Lung (tissue), 12 donors: ENCODE data around the gene NOL12. TPM values are rescaled to one million over a fixed set of nuclear protein-coding genes. Genes with fewer than 3 reads are reported as not detected.

Experiments
- ATAC-seq: fragments of 200-7000 bp; cut with Tn5 transposase; one replicate; pipeline ENCODE4 v1.9.1; 2020; ENCODE audit warnings: moderate number of reproducible peaks; ENCODE audit not compliant: insufficient read depth, low FRiP score
- DNase-seq, 3 donors: peaks; one replicate each; pipeline ENCODE4 v3.0.0-alpha.2; 2013 to 2017
- H3K27ac ChIP-seq, 2 donors: one replicate each; pipeline ENCODE4 v1.5.1; 2013; ENCODE audit warnings: mild to moderate bottlenecking in 2 of 2, moderate library complexity in 2 of 2, control low read depth in 1 of 2, inconsistent platforms in 1 of 2, low read depth in 1 of 2, low read length in 1 of 2
- H3K27me3 ChIP-seq, 3 donors: one replicate each; pipeline ENCODE4 v1.5.1; 2013; ENCODE audit warnings: low read length in 2 of 3; ENCODE audit not compliant: control insufficient read depth in 3 of 3, insufficient read depth in 3 of 3
- H3K36me3 ChIP-seq, 4 donors: one replicate each; pipeline ENCODE4 v1.5.1; 2013; ENCODE audit warnings: low read length in 4 of 4, mild to moderate bottlenecking in 1 of 4, moderate library complexity in 1 of 4; ENCODE audit not compliant: control insufficient read depth in 4 of 4, insufficient read depth in 4 of 4
- H3K4me1 ChIP-seq, 5 donors: one replicate each; pipeline ENCODE4 v1.5.1; 2013; ENCODE audit warnings: low read length in 5 of 5, mild to moderate bottlenecking in 2 of 5, moderate library complexity in 1 of 5; ENCODE audit not compliant: control insufficient read depth in 5 of 5, insufficient read depth in 5 of 5
- H3K4me3 ChIP-seq: one replicate; pipeline ENCODE4 v1.5.1; 2013; ENCODE audit warnings: mild to moderate bottlenecking, control low read depth, moderate library complexity
- H3K9ac ChIP-seq, 2 donors: one replicate each; pipeline ENCODE4 v1.5.1; 2013; ENCODE audit warnings: low read length in 2 of 2, control low read depth in 1 of 2; ENCODE audit not compliant: insufficient read depth in 1 of 2
- H3K9me3 ChIP-seq, 4 donors: one replicate each; pipeline ENCODE4 v1.5.1; 2013; ENCODE audit warnings: low read length in 3 of 4, mild to moderate bottlenecking in 1 of 4, moderate library complexity in 1 of 4; ENCODE audit not compliant: control insufficient read depth in 4 of 4, insufficient read depth in 3 of 4
- WGBS, 2 donors: extraction: QIAGEN DNeasy Blood & Tissue Kit; methylation state at CpG; one replicate each; pipeline ENCODE4 v1.1.7; 2013; 5-methylcytosine and 5-hydroxymethylcytosine counted together
- polyA plus RNA-seq, 2 donors: library from polyadenylated mRNA; stranded (reverse); fragments of 200-250 nt; gene quantifications; one replicate each; pipeline ENCODE4 v1.2.1, GENCODE V29; 2013
- total RNA-seq, 2 donors: library from RNA; depleted of rRNA in 1 of 2; stranded (reverse); fragments of >200 nt in 1 of 2; gene quantifications; one replicate each; pipeline ENCODE4 v1.2.1, GENCODE V29; 2014 to 2021
- TF ChIP-seq, protein P1 (sequence below): IDR thresholded peaks from 2 replicates; pipeline ENCODE4 v1.5.1; 2012; ENCODE audit warnings: mild to moderate bottlenecking; ENCODE audit errors: control extremely low read depth, extremely low read depth
- donor health status: control.
- donor health status: control.
- donor health status: Bipolar disorder and iron deficiency.
- donor health status: healthy.
- donor health status: DM: yes; HTN: yes; CAD: no.

The NOL12 gene
- total and polyA plus RNA-seq, 4 donors = 14.5 to 37.0 (median 29.5) TPM

DNA sequence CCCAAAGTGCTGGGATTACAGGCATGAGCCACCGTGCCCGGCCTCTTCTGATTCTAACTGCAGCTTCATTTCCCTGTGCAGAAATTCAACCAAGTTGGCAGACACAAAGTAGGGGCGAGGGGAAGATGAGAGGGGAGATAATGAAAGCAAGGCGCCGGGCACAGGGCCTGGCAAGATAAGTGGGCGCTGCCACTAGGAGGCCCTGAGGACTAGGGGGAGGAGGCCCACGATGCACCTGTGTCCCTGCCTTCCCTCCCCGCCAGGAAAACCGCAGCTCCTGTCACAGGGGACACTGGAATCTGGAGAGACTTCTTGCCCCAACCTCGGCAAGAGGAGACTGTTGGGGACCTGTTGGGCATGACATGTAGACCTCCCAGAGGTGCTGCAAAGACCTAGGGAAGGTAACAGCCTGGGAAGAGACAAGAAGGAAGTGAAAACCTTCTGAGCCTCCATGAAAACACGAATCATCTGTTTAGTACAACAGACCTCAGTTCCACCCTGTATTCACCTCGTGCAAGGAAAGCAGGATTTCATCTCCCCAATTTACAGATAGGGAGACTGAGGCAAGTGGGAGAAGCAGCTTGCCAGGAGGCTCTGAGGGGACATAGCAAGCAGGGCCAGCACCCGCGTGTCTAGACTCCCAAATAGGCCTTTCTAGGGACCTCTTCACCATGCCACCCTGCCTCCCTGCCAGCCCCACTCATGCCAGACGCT lies 13.8 kb upstream of the NOL12 start:
- Histone ChIP-seq H3K4me3 (no peak overlapping the region), H3K9me3 (no peaks in the 10 kb centered on the region), H3K36me3 (peaks cover 0 to 2% (median 0%) of the 10 kb centered on the region in 4 donors), H3K27me3 (no peaks in the 10 kb centered on the region), H3K9ac (no peak overlapping the region), H3K4me1 (peaks cover 0 to 16% (median 6%) of the 10 kb centered on the region in 5 donors), H3K27ac (no peak overlapping the region)
- DNase-seq (no peak), ATAC-seq (no peak)
- 41 to 61% methylated on average over 15 of the region's 15 CpGs for WGBS, 2 donors
- TF ChIP-seq, protein P1, sequence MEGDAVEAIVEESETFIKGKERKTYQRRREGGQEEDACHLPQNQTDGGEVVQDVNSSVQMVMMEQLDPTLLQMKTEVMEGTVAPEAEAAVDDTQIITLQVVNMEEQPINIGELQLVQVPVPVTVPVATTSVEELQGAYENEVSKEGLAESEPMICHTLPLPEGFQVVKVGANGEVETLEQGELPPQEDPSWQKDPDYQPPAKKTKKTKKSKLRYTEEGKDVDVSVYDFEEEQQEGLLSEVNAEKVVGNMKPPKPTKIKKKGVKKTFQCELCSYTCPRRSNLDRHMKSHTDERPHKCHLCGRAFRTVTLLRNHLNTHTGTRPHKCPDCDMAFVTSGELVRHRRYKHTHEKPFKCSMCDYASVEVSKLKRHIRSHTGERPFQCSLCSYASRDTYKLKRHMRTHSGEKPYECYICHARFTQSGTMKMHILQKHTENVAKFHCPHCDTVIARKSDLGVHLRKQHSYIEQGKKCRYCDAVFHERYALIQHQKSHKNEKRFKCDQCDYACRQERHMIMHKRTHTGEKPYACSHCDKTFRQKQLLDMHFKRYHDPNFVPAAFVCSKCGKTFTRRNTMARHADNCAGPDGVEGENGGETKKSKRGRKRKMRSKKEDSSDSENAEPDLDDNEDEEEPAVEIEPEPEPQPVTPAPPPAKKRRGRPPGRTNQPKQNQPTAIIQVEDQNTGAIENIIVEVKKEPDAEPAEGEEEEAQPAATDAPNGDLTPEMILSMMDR = no peak

DNA sequence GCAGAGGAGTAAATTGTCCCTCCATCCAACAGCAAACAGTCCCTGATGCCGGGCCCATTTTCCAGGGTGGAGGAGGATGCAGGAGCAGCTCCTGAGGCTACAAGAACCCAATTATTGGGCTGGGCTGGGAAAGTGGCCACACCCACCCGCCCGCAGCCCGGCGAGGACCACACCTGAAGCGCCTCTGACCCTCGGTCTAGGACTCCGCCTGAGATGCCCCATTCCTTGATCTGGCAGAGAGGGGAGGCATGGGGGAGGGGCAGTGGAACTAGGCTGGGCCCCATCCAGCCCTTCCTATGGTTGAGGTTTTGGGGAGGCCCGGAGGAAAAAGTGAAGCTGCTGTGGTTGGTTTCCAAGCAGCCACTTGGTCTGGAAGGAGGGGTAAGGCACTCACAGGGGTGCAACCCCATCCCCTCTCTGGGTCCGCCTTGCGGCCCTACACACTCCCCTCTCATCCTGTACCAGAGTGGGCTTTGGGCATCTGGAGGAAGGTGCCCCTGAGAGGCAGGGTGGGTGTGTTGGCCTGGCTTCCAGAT lies 13.2 kb upstream of the NOL12 start:
- no peak overlapping the region for H3K4me3 ChIP-seq
- peak overlapping the region in 1 of 2 donors; percentile 6 for H3K27ac ChIP-seq
- no peaks in the 10 kb centered on the region for H3K36me3 ChIP-seq
- TF ChIP-seq, protein P1 = no peak
- 41 to 67% methylated on average over 10 to 11 of the region's 11 CpGs for WGBS, 2 donors
- no peaks in the 10 kb centered on the region for H3K27me3 ChIP-seq
- no peak for ATAC-seq
- no peaks in the 10 kb centered on the region for H3K9me3 ChIP-seq
- DNase-seq = no peak
- peaks cover 0 to 16% (median 8%) of the 10 kb centered on the region in 5 donors for H3K4me1 ChIP-seq
- H3K9ac ChIP-seq = no peak overlapping the region

DNA sequence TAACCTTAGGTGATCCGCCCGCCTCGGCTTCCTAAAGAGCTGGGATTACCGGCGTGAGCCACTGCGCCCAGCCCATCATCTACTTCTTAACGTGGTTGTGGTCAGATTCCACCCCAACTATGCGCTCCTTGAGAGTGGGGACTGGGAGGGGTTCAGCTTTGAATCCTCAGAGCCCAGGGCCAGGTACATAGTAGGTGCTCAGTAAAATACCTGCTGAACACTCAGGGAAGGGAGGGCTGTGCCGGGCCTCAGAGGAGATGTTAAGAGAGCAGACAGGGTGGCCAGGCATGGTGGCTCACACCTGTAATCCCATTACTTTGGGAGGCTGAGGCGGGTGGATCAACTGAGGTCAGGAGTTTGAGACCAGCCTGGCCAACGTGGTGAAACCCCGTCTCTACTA lies 11.9 kb upstream of the NOL12 start:
- no peak for ATAC-seq
- TF ChIP-seq, protein P1 = no peak

More for the DNA sequence above, 11.9 kb upstream of the NOL12 start:
- H3K9ac ChIP-seq = peak overlapping the region in 1 of 2 donors; percentile 55
- H3K4me3 ChIP-seq = no peak overlapping the region
- H3K27ac ChIP-seq = peak overlapping the region; percentile 4 to 63
- no peaks in the 10 kb centered on the region for H3K27me3 ChIP-seq
- H3K4me1 ChIP-seq = peaks cover 0 to 16% (median 8%) of the 10 kb centered on the region in 5 donors
- 79 to 84% methylated on average over 12 of the region's 12 CpGs for WGBS, 2 donors
- no peak for DNase-seq
- no peaks in the 10 kb centered on the region for H3K9me3 ChIP-seq
- H3K36me3 ChIP-seq = peaks cover 0 to 4% (median 1%) of the 10 kb centered on the region in 4 donors
